MM.1S (cell line): ENCODE data around the gene ERCC5.

Experiments
- EZH2phosphoT487 ChIP-seq: fragments of 300-600 bp; sonication (generic); IDR thresholded peaks from 2 replicates; pipeline ENCODE4 v1.6.1; 2018; ENCODE audit warnings: antibody characterized with exemption, low read length
- TF ChIP-seq, protein P1 (sequence below): fragments of 300-600 bp; sonication (generic); IDR thresholded peaks from 2 replicates; pipeline ENCODE4 v1.5.1; 2016; ENCODE audit warnings: antibody characterized with exemption, low read length, mixed read lengths

DNA sequence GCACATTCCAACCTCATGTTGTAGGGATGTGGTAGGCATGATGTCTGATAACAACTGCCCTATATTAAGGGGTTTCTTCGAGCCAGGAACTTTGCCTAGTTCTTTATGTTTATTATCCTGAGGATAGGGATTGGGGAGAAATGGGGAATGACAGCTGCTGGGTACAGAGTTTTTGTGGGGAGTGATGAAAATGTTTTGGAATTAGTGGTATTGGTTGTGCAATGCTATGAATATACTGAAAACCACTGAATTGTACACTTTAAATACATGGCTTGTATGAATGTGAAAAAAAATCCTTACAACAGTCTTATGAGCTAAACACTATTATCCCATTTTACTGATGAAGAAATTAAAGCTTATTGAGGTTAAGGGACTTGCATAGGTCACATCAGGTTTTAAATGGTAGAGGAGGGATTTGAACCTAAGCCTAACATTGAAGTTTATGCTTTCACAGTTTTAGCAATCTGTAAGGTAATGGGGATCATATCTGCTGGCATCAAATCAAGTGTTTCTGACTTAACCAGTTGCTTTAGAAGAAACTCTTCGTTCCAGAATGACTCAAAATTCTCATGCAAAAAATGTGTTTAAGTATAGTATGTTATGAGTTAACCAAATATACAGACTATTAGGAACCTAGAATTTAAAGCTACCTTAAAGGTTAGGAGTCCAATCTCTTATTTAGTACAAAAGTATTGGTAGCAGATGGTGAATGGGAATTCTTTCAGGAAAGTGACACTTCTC is 61.4 kb downstream of the ERCC5 start:
- TF ChIP-seq, protein P1, sequence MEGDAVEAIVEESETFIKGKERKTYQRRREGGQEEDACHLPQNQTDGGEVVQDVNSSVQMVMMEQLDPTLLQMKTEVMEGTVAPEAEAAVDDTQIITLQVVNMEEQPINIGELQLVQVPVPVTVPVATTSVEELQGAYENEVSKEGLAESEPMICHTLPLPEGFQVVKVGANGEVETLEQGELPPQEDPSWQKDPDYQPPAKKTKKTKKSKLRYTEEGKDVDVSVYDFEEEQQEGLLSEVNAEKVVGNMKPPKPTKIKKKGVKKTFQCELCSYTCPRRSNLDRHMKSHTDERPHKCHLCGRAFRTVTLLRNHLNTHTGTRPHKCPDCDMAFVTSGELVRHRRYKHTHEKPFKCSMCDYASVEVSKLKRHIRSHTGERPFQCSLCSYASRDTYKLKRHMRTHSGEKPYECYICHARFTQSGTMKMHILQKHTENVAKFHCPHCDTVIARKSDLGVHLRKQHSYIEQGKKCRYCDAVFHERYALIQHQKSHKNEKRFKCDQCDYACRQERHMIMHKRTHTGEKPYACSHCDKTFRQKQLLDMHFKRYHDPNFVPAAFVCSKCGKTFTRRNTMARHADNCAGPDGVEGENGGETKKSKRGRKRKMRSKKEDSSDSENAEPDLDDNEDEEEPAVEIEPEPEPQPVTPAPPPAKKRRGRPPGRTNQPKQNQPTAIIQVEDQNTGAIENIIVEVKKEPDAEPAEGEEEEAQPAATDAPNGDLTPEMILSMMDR, result no peak
- TF ChIP-seq EZH2phosphoT487, result no peak
